OCI-LY1 (cell line): ENCODE data around the gene SLC35F4.

Experiments
- H2AFZ ChIP-seq: fragments of 200-600 bp; sonication (generic), shearing (Covaris generic); 2 replicates; pipeline ENCODE4 v1.6.0; 2014; ENCODE audit warnings: antibody characterized with exemption, mild to moderate bottlenecking, low read length
- H3F3A ChIP-seq: fragments of 200-600 bp; sonication (generic), shearing (Covaris generic); 2 replicates; pipeline ENCODE4 v1.6.0; 2014; ENCODE audit warnings: mild to moderate bottlenecking, antibody characterized with exemption, low read length, moderate library complexity; ENCODE audit not compliant: insufficient read depth
- H3K27ac ChIP-seq: fragments of 200-600 bp; sonication (generic); 2 replicates; pipeline ENCODE4 v1.5.1; 2014; ENCODE audit warnings: low read length, mixed run types, mild to moderate bottlenecking, low read depth; ENCODE audit not compliant: poor library complexity, severe bottlenecking
- H3K27me3 ChIP-seq: fragments of 200-600 bp; sonication (generic); 2 replicates; pipeline ENCODE4 v1.6.0; 2014; ENCODE audit warnings: antibody characterized with exemption, mild to moderate bottlenecking, low read length, moderate library complexity; ENCODE audit not compliant: insufficient read depth
- H3K36me3 ChIP-seq: fragments of 200-600 bp; sonication (generic); 2 replicates; pipeline ENCODE4 v1.6.1; 2014; ENCODE audit warnings: mild to moderate bottlenecking, antibody characterized with exemption, low read length, moderate library complexity, mixed read lengths; ENCODE audit not compliant: insufficient read depth
- H3K4me1 ChIP-seq: fragments of 200-600 bp; sonication (generic); 2 replicates; pipeline ENCODE4 v1.5.1; 2014; ENCODE audit warnings: mild to moderate bottlenecking, low read length, moderate library complexity; ENCODE audit not compliant: insufficient read depth, severe bottlenecking
- H3K4me2 ChIP-seq: fragments of 200-600 bp; sonication (generic), shearing (Covaris generic); 2 replicates; pipeline ENCODE4 v1.6.1; 2014; ENCODE audit warnings: low read length
- H3K4me3 ChIP-seq: fragments of 200-600 bp; sonication (generic); 2 replicates; pipeline ENCODE4 v1.5.1; 2014; ENCODE audit warnings: low read length, low read depth, mild to moderate bottlenecking, mixed read lengths; ENCODE audit not compliant: poor library complexity, severe bottlenecking
- H3K79me2 ChIP-seq: fragments of 200-600 bp; shearing (Covaris generic); 2 replicates; pipeline ENCODE4 v1.6.1; 2016; ENCODE audit warnings: mixed run types, low read length, mixed read lengths; ENCODE audit not compliant: insufficient read depth
- H3K9ac ChIP-seq: fragments of 200-600 bp; sonication (generic), shearing (Covaris generic); 2 replicates; pipeline ENCODE4 v1.6.1; 2014; ENCODE audit warnings: mild to moderate bottlenecking, low read length, mixed read lengths
- H3K9me2 ChIP-seq: fragments of 200-600 bp; sonication (generic), shearing (Covaris generic); 2 replicates; pipeline ENCODE4 v1.6.1; 2014; ENCODE audit warnings: low read depth, mild to moderate bottlenecking, low read length, mixed read lengths
- H3K9me3 ChIP-seq: fragments of 200-600 bp; shearing (Covaris generic); 2 replicates; pipeline ENCODE4 v1.6.1; 2014; ENCODE audit warnings: low read length, mixed read lengths
- H4K20me1 ChIP-seq: fragments of 200-600 bp; sonication (generic), shearing (Covaris generic); 2 replicates; pipeline ENCODE4 v1.6.0; 2016; ENCODE audit warnings: mild to moderate bottlenecking, low read length; ENCODE audit not compliant: insufficient read depth
- CTCF ChIP-seq: fragments of 200-600 bp; sonication (generic), shearing (Covaris generic); IDR thresholded peaks from 2 replicates; pipeline ENCODE4 v1.5.1; 2017; ENCODE audit warnings: mild to moderate bottlenecking, antibody characterized with exemption, low read length, moderate library complexity, mixed read lengths
- EZH2 ChIP-seq: fragments of 200-600 bp; sonication (generic), shearing (Covaris generic); IDR thresholded peaks from 2 replicates; pipeline ENCODE4 v1.8.0; 2017; ENCODE audit warnings: borderline replicate concordance, mixed run types, mild to moderate bottlenecking, antibody characterized with exemption, low read length, moderate library complexity, mixed read lengths

SLC35F4 gene

GRCh38 chr14:57652769-57653168 is 213.1 kb downstream of the SLC35F4 start:
- H3K9ac ChIP-seq = no peak overlapping the region
- no peak overlapping the region for H3K4me3 ChIP-seq
- H3K9me3 ChIP-seq = no peaks in the 10 kb centered on the region
- no peak overlapping the region for H2AFZ ChIP-seq
- H3K27ac ChIP-seq = no peak overlapping the region
- H3K9me2 ChIP-seq = no peaks in the 10 kb centered on the region
- no peaks in the 10 kb centered on the region for H3K4me1 ChIP-seq
- H3K36me3 ChIP-seq = no peaks in the 10 kb centered on the region
- TF ChIP-seq EZH2 (no peak), CTCF (no peak)
- H4K20me1 ChIP-seq = no peaks in the 10 kb centered on the region
- no peaks in the 10 kb centered on the region for H3F3A ChIP-seq
- H3K27me3 ChIP-seq = no peaks in the 10 kb centered on the region
- no peaks in the 10 kb centered on the region for H3K79me2 ChIP-seq
- no peak overlapping the region for H3K4me2 ChIP-seq

- Histone ChIP-seq H3K4me1 (no peaks in the 10 kb centered on the region), H4K20me1 (no peaks in the 10 kb centered on the region), H3K4me3 (no peak overlapping the region), H3K9me3 (no peaks in the 10 kb centered on the region), H3K9ac (no peak overlapping the region), H3K27me3 (no peaks in the 10 kb centered on the region), H3K79me2 (no peaks in the 10 kb centered on the region), H2AFZ (no peak overlapping the region), H3K36me3 (no peaks in the 10 kb centered on the region), H3K27ac (no peak overlapping the region), H3F3A (no peaks in the 10 kb centered on the region), H3K9me2 (no peaks in the 10 kb centered on the region), H3K4me2 (no peak overlapping the region)
- TF ChIP-seq EZH2 (no peak), CTCF (no peak)
These were observed 224.1 kb downstream of the SLC35F4 start for GRCh38 chr14:57641776-57642175.

- TF ChIP-seq EZH2 (no peak), CTCF (no peak)
- no peaks in the 10 kb centered on the region for H3F3A ChIP-seq
These were observed 225.9 kb downstream of the SLC35F4 start for GRCh38 chr14:57640036-57640435.

More at GRCh38 chr14:57640036-57640435, 225.9 kb downstream of the SLC35F4 start:
- Histone ChIP-seq H3K9me3 (no peaks in the 10 kb centered on the region), H3K4me1 (no peaks in the 10 kb centered on the region), H3K4me2 (no peak overlapping the region), H3K27me3 (no peaks in the 10 kb centered on the region), H3K4me3 (no peak overlapping the region), H3K27ac (no peak overlapping the region), H2AFZ (no peak overlapping the region), H4K20me1 (no peaks in the 10 kb centered on the region), H3K79me2 (no peaks in the 10 kb centered on the region), H3K9ac (no peak overlapping the region), H3K9me2 (no peaks in the 10 kb centered on the region), H3K36me3 (no peaks in the 10 kb centered on the region)
